Measurements from ENCODE around the gene TMEM134.

GRCh38 chr11:67438158-67438902 lies 30.7 kb downstream of the TMEM134 start:
- no peak for TF ChIP-seq E4F1 (IDR thresholded peaks at IDR 0.05; ENCODE audit: borderline replicate concordance, partially characterized antibody)
- no peak for TF ChIP-seq TBL1XR1 (IDR thresholded peaks at IDR 0.05; ENCODE audit: low read depth, low read length)
- peak in 1 of 3 experiments; percentile 28; a peak in 1 of 6 replicates for TF ChIP-seq CTCF (IDR thresholded peaks at IDR 0.05 in 2 of 3, conservative IDR thresholded peaks at IDR 0.05 in 1 of 3; ENCODE audit: control insufficient read depth in 2 of 3, extremely low read depth in 1 of 3, insufficient read depth in 1 of 3, low read depth in 3 of 3, low read length in 3 of 3)
- TF ChIP-seq POLR2A (IDR thresholded peaks at IDR 0.05; ENCODE audit: low read depth, low read length) = peak; percentile 81
- no peak for TF ChIP-seq REST (IDR thresholded peaks at IDR 0.05; ENCODE audit: low read depth, low read length)
- no peak for TF ChIP-seq CHD4 (IDR thresholded peaks at IDR 0.05)
- peak; percentile 75; the same call in 1 of the 2 replicates for TF ChIP-seq MXI1 (IDR thresholded peaks at IDR 0.05; ENCODE audit: low read depth, low read length)
- TF ChIP-seq ZNF24 (IDR thresholded peaks at IDR 0.05) = no peak

Data from GM12878 (cell line).